ENCODE measurements around the gene SSTR3. TPM values are rescaled to one million over a fixed set of nuclear protein-coding genes. Genes with fewer than 3 reads are reported as not detected.

Gene SSTR3
- total and polyA plus RNA-seq, 10 of the 15 experiments (the other 5 are each of a cell fraction or from before 2014, with no cell fraction given) = 0.03 to 4.5 (median 2.4) TPM

- TF ChIP-seq, protein P1, sequence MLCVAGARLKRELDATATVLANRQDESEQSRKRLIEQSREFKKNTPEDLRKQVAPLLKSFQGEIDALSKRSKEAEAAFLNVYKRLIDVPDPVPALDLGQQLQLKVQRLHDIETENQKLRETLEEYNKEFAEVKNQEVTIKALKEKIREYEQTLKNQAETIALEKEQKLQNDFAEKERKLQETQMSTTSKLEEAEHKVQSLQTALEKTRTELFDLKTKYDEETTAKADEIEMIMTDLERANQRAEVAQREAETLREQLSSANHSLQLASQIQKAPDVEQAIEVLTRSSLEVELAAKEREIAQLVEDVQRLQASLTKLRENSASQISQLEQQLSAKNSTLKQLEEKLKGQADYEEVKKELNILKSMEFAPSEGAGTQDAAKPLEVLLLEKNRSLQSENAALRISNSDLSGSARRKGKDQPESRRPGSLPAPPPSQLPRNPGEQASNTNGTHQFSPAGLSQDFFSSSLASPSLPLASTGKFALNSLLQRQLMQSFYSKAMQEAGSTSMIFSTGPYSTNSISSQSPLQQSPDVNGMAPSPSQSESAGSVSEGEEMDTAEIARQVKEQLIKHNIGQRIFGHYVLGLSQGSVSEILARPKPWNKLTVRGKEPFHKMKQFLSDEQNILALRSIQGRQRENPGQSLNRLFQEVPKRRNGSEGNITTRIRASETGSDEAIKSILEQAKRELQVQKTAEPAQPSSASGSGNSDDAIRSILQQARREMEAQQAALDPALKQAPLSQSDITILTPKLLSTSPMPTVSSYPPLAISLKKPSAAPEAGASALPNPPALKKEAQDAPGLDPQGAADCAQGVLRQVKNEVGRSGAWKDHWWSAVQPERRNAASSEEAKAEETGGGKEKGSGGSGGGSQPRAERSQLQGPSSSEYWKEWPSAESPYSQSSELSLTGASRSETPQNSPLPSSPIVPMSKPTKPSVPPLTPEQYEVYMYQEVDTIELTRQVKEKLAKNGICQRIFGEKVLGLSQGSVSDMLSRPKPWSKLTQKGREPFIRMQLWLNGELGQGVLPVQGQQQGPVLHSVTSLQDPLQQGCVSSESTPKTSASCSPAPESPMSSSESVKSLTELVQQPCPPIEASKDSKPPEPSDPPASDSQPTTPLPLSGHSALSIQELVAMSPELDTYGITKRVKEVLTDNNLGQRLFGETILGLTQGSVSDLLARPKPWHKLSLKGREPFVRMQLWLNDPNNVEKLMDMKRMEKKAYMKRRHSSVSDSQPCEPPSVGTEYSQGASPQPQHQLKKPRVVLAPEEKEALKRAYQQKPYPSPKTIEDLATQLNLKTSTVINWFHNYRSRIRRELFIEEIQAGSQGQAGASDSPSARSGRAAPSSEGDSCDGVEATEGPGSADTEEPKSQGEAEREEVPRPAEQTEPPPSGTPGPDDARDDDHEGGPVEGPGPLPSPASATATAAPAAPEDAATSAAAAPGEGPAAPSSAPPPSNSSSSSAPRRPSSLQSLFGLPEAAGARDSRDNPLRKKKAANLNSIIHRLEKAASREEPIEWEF (IDR thresholded peaks at IDR 0.05; ENCODE audit: insufficient replicate concordance, low read depth, low read length) = peak; percentile 64
- TF ChIP-seq PML (IDR thresholded peaks at IDR 0.05; ENCODE audit: low read length) = no peak
- TF ChIP-seq MEF2A (IDR thresholded peaks at IDR 0.05; ENCODE audit: insufficient read depth, low read depth, low read length) = peak; percentile 55; the same call in 1 of the 2 replicates
- TF ChIP-seq MAX (IDR thresholded peaks at IDR 0.05; ENCODE audit: low read depth, low read length) = no peak; the same call in none of the 2 replicates
- TF ChIP-seq MEF2B (IDR thresholded peaks at IDR 0.05; ENCODE audit: partially characterized antibody, poor library complexity, severe bottlenecking) = peak; percentile 99
- no peak for TF ChIP-seq KLF5 (IDR thresholded peaks at IDR 0.05; ENCODE audit: partially characterized antibody)
- TF ChIP-seq, protein P2, sequence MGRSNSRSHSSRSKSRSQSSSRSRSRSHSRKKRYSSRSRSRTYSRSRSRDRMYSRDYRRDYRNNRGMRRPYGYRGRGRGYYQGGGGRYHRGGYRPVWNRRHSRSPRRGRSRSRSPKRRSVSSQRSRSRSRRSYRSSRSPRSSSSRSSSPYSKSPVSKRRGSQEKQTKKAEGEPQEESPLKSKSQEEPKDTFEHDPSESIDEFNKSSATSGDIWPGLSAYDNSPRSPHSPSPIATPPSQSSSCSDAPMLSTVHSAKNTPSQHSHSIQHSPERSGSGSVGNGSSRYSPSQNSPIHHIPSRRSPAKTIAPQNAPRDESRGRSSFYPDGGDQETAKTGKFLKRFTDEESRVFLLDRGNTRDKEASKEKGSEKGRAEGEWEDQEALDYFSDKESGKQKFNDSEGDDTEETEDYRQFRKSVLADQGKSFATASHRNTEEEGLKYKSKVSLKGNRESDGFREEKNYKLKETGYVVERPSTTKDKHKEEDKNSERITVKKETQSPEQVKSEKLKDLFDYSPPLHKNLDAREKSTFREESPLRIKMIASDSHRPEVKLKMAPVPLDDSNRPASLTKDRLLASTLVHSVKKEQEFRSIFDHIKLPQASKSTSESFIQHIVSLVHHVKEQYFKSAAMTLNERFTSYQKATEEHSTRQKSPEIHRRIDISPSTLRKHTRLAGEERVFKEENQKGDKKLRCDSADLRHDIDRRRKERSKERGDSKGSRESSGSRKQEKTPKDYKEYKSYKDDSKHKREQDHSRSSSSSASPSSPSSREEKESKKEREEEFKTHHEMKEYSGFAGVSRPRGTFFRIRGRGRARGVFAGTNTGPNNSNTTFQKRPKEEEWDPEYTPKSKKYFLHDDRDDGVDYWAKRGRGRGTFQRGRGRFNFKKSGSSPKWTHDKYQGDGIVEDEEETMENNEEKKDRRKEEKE (IDR thresholded peaks at IDR 0.05) = no peak
- TF ChIP-seq MXI1 (IDR thresholded peaks at IDR 0.05; ENCODE audit: low read depth, low read length) = no peak; the same call in 1 of the 2 replicates
- TF ChIP-seq RB1 (IDR thresholded peaks at IDR 0.05; ENCODE audit: borderline replicate concordance) = peak; percentile 58; the same call in 1 of the 2 replicates
- TF ChIP-seq EED (IDR thresholded peaks at IDR 0.05; ENCODE audit: low read depth) = peak; percentile 92
- TF ChIP-seq, protein P3, sequence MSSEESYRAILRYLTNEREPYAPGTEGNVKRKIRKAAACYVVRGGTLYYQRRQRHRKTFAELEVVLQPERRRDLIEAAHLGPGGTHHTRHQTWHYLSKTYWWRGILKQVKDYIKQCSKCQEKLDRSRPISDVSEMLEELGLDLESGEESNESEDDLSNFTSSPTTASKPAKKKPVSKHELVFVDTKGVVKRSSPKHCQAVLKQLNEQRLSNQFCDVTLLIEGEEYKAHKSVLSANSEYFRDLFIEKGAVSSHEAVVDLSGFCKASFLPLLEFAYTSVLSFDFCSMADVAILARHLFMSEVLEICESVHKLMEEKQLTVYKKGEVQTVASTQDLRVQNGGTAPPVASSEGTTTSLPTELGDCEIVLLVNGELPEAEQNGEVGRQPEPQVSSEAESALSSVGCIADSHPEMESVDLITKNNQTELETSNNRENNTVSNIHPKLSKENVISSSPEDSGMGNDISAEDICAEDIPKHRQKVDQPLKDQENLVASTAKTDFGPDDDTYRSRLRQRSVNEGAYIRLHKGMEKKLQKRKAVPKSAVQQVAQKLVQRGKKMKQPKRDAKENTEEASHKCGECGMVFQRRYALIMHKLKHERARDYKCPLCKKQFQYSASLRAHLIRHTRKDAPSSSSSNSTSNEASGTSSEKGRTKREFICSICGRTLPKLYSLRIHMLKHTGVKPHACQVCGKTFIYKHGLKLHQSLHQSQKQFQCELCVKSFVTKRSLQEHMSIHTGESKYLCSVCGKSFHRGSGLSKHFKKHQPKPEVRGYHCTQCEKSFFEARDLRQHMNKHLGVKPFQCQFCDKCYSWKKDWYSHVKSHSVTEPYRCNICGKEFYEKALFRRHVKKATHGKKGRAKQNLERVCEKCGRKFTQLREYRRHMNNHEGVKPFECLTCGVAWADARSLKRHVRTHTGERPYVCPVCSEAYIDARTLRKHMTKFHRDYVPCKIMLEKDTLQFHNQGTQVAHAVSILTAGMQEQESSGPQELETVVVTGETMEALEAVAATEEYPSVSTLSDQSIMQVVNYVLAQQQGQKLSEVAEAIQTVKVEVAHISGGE (CRISPR knock-in tag; IDR thresholded peaks at IDR 0.05) = no peak
- TF ChIP-seq SMAD1 (IDR thresholded peaks at IDR 0.05; ENCODE audit: low read depth, partially characterized antibody) = peak; percentile 87
- no peak; the same call in 1 of the 2 replicates for TF ChIP-seq RBBP5 (conservative IDR thresholded peaks at IDR 0.05)
- no peak for TF ChIP-seq CREB1 (IDR thresholded peaks at IDR 0.05; ENCODE audit: low read depth)
- no peak for TF ChIP-seq ZNF274 (IDR thresholded peaks at IDR 0.05; ENCODE audit: insufficient read depth, insufficient read length)
- TF ChIP-seq CHD2 (IDR thresholded peaks at IDR 0.05; ENCODE audit: borderline replicate concordance, low read depth, low read length) = peak; percentile 74; the same call in 1 of the 2 replicates
- TF ChIP-seq PAX8 (IDR thresholded peaks at IDR 0.05) = no peak
These were observed 49.8 kb downstream of the SSTR3 start (continued) for GRCh38 chr22:37162221-37163095.

All from GM12878 (cell line).